Measurements from ENCODE around the gene ACSL1. TPM values are rescaled to one million over a fixed set of nuclear protein-coding genes. Genes with fewer than 3 reads are reported as not detected.
A peak's percentile ranks its signal among the peaks of the same experiment; 100 is the strongest.

Gene ACSL1
- total RNA-seq, 1 donor from 2014 or later, result 321 TPM

DNA sequence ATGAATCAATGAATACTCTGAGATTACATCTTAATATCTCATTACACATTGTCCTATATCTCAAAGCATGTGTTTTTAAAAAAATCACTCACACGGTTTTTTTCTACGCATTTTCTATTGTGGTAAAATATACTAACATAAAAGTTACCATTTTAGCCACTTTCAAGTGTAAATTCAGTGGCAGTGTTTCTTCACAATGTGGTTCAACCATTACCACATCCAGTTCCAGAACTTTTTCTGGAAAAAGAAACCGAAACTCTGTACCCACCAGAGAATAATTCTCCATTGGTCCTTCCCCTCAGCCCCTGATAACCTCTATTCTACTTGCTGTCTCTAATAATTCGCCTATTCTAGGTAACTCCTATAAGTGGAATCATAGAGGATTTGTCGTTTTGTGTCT lies 35.3 kb upstream of the ACSL1 start:
- ATAC-seq, result peak; percentile 51 to 66

DNA sequence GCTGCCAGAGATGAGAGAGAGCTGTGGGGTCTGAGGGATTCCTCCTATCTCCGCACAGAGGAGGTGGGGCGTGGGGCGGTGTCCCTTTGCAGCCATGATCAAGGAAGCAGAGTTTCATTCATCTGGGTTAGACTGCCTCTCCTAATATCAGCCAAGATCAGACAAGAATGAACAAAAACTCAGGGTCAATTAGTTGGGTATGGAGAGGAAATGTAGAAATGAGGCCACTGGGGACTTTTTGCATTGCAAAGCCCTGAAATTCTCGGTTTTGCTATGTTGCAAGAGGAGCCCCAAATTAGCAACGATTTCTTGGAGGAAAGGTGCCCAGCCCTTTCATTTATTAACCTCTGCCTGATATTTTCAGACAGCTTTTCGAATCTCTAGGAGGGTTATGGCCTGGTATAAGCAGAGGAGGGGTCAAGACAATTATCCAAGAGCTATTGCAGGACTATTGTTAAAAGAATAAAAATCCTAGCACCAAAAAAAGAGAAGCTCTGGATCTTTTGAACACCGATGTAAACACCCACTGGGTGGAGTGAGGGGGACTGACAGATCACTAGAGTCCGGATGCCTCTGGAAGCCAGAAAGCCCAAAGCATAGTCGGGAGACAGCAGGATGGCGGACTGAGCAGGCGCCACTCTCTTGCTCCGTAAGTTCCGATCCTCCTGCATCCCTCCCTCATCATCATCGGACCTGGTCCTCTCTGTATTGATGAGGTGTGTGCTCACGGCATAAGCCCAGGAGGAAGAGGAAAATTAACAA lies 34.4 kb upstream of the ACSL1 start:
- no peak overlapping the region for H3K4me3 ChIP-seq
- no peak for DNase-seq
- H3K27ac ChIP-seq, result no peak overlapping the region
- H3K4me1 ChIP-seq, result peaks cover under 1% of the 10 kb centered on the region
- no peaks in the 10 kb centered on the region for H3K27me3 ChIP-seq (ENCODE audit: low read depth)
- intact Hi-C loops (cut with DNase I), result no loop called here
- TF ChIP-seq, protein P1, sequence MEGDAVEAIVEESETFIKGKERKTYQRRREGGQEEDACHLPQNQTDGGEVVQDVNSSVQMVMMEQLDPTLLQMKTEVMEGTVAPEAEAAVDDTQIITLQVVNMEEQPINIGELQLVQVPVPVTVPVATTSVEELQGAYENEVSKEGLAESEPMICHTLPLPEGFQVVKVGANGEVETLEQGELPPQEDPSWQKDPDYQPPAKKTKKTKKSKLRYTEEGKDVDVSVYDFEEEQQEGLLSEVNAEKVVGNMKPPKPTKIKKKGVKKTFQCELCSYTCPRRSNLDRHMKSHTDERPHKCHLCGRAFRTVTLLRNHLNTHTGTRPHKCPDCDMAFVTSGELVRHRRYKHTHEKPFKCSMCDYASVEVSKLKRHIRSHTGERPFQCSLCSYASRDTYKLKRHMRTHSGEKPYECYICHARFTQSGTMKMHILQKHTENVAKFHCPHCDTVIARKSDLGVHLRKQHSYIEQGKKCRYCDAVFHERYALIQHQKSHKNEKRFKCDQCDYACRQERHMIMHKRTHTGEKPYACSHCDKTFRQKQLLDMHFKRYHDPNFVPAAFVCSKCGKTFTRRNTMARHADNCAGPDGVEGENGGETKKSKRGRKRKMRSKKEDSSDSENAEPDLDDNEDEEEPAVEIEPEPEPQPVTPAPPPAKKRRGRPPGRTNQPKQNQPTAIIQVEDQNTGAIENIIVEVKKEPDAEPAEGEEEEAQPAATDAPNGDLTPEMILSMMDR (IDR thresholded peaks at IDR 0.05), result no peak
- ATAC-seq, result peak; percentile 50 to 53
- no peaks in the 10 kb centered on the region for H3K36me3 ChIP-seq
- no peaks in the 10 kb centered on the region for H3K9me3 ChIP-seq

More for the DNA sequence above, 35.3 kb upstream of the ACSL1 start:
- no peak overlapping the region for H3K4me3 ChIP-seq
- H3K36me3 ChIP-seq, result no peaks in the 10 kb centered on the region
- intact Hi-C loops (cut with DNase I), result no loop called here
- TF ChIP-seq, protein P1 (IDR thresholded peaks at IDR 0.05), result no peak
- H3K27me3 ChIP-seq (ENCODE audit: low read depth), result no peaks in the 10 kb centered on the region
- H3K4me1 ChIP-seq, result no peaks in the 10 kb centered on the region
- H3K27ac ChIP-seq, result no peak overlapping the region
- no peak for DNase-seq
- no peaks in the 10 kb centered on the region for H3K9me3 ChIP-seq

DNA sequence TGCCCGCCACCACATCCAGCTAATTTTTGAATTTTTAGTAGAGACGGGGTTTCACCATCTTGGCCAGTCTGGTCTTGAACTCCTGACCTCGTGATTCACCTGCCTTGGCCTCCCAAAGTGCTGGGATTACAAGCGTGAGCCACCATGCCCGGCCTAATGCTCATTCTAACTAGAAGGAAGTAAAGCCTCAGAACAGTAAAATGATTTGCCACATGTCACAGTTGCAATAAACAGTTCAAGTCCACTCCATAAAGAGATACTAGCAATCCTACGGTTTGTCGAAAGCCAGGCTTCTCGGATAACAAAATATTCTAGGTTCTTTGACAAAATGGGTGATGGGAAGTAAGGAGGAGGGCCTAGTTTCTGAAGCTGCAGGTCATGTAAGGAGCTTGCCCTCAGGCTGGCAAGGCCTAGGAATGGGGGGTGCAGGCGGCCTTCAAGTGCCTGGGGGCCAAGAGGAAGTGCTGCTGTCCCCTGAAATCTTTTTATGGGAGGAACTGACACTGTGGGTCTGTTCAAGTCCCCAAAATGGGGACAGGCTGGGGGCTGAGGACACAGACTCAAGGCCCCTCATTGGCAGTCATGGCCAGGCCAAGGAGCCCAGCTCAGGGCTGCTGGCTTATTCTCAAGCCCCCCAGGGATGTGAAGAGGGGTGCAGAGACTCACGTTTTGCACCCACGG lies 31.8 kb upstream of the ACSL1 start:
- ATAC-seq, result no peak
- Histone ChIP-seq H3K4me1 (peaks cover 4% of the 10 kb centered on the region), H3K36me3 (no peaks in the 10 kb centered on the region), H3K27me3 (ENCODE audit: low read depth) (no peaks in the 10 kb centered on the region), H3K4me3 (no peak overlapping the region), H3K27ac (peak overlapping the region; percentile 9), H3K9me3 (no peaks in the 10 kb centered on the region)
- TF ChIP-seq, protein P1 (IDR thresholded peaks at IDR 0.05), result no peak
- no peak for DNase-seq
- intact Hi-C loops (cut with DNase I), result no loop called here

DNA sequence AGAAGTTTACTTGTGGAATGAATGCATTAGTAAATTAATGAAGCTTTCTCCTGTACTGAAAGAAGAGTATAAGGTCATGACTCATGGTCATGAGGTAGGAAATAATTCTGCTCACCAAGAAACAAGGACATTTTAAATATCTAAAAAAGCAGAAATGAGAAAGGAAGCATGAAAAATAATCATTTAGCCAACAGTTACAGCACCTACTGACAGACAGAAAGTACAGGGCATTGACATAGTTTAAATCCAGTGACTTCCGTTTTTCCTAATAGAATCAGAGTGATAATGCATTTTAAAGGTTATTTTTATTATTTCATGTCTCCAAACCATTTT lies 30.5 kb upstream of the ACSL1 start:
- DNase-seq (no peak), ATAC-seq (peak; percentile 28 to 58)
- no peak overlapping the region for H3K4me3 ChIP-seq
- H3K36me3 ChIP-seq, result no peaks in the 10 kb centered on the region
- intact Hi-C loops (cut with DNase I), result no loop called here
- H3K27ac ChIP-seq, result peak overlapping the region; percentile 41
- H3K27me3 ChIP-seq (ENCODE audit: low read depth), result no peaks in the 10 kb centered on the region
- no peaks in the 10 kb centered on the region for H3K9me3 ChIP-seq
- peaks cover 4% of the 10 kb centered on the region for H3K4me1 ChIP-seq
- TF ChIP-seq, protein P1 (IDR thresholded peaks at IDR 0.05), result no peak

DNA sequence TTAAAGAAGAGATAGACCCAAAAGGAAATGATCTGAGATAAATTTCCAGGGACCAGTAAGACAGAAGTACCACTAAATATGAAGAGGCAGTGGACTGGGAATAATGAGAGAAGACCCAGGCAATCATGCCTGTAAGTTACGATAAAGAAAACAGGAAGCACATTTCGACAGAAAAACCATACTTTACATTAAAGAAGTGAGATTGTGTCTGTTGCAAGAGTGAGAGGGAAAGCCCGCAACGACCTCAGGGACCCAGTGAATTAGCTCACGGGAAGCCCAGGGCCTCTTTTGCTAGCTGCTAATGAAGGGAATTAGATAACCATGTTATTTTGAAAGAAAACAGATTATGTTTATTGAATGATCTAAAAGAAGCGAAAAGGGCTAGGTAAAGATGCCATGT lies 28.9 kb upstream of the ACSL1 start:
- intact Hi-C loops (cut with DNase I), result no loop called here
- peak; percentile 60 for DNase-seq

More for the DNA sequence above, 28.9 kb upstream of the ACSL1 start:
- H3K27ac ChIP-seq, result peak overlapping the region; percentile 56
- H3K27me3 ChIP-seq (ENCODE audit: low read depth), result no peaks in the 10 kb centered on the region
- no peak overlapping the region for H3K4me3 ChIP-seq
- TF ChIP-seq, protein P1 (IDR thresholded peaks at IDR 0.05), result no peak
- H3K9me3 ChIP-seq, result no peaks in the 10 kb centered on the region
- peaks cover 4% of the 10 kb centered on the region for H3K4me1 ChIP-seq
- ATAC-seq, result peak; percentile 39
- no peaks in the 10 kb centered on the region for H3K36me3 ChIP-seq
